GM19099 (cell line): ENCODE results near the gene NT5DC2.

Experiments
- POLR2A ChIP-seq: IDR thresholded peaks from 3 replicates; pipeline ENCODE4 v1.6.1; 2011; ENCODE audit warnings: low read depth; ENCODE audit not compliant: insufficient read length; ENCODE audit errors: extremely low read depth

The NT5DC2 gene

GRCh38 chr3:52480768-52481715 lies 52.6 kb downstream of the NT5DC2 start:
- no peak for TF ChIP-seq POLR2A

GRCh38 chr3:52479877-52480575 lies 53.6 kb downstream of the NT5DC2 start:
- no peak for TF ChIP-seq POLR2A

GRCh38 chr3:52479037-52479876 lies 54.4 kb downstream of the NT5DC2 start:
- no peak for TF ChIP-seq POLR2A

GRCh38 chr3:52477796-52478095 lies 55.9 kb downstream of the NT5DC2 start:
- TF ChIP-seq POLR2A = no peak

GRCh38 chr3:52477076-52477795 lies 56.4 kb downstream of the NT5DC2 start:
- TF ChIP-seq POLR2A = no peak
